ENCODE data around the gene LRRC45. TPM values are rescaled to one million over a fixed set of nuclear protein-coding genes. Genes with fewer than 3 reads are reported as not detected.

Gene LRRC45
- total RNA-seq, 4 donors from 2014 or later: 15.3 to 33.0 (median 18.9) TPM

DNA sequence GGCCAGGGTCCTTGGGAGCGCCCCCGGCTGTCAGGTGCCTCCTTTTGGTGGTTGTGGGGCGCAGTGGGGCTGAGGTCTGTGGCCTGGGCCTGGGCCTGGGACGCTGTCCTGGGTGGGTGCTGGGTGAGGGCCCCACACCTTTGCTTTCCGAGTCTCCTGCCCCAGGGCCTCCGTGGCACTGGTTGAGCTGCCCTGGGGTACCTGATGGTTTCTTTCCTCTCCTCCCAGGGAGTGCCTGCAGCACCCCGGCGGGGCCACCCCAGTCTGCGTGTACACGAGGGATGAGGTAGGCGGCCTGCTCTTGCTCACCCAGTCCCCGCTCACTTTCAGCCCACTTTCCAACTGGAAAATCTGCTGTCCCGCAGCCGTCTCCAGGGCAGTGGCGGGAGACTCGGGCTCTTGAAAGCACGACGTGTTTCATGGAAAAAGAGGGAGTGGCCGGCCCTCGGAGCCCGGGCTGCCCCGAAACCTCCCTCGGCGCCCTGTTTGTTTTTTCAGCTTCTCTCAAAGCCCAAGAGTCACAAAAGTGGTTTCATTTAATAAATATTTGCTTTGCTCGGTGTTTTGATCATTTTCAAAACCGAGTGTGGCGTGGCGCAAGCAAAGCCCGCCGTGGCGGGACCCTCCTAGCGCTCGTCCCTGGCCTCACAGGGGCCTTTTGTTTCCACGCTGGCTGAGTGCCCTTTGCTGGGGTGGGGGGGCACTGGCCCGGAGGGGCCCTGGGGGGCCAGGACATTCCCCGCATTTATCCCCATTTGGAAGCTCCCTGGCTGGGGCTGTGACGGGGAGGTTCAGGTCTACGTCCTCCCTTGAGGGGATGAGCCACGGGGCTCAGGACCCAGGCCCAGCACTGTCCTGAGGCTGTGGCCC is 28.3 kb upstream of the LRRC45 start:
- intact Hi-C loops (cut with DNase I): no loop called here
- H3K4me1 ChIP-seq: peaks cover 46 to 70% of the 10 kb centered on the region in 2 donors
- 35 to 57% methylated on average over 23 to 35 of the region's 39 CpGs for WGBS, 2 donors
- H3K27ac ChIP-seq: peak overlapping the region in 2 of 3 donors; percentile 15 to 58
- no peak for TF ChIP-seq POLR2A (IDR thresholded peaks at IDR 0.05)
- TF ChIP-seq, protein P1, sequence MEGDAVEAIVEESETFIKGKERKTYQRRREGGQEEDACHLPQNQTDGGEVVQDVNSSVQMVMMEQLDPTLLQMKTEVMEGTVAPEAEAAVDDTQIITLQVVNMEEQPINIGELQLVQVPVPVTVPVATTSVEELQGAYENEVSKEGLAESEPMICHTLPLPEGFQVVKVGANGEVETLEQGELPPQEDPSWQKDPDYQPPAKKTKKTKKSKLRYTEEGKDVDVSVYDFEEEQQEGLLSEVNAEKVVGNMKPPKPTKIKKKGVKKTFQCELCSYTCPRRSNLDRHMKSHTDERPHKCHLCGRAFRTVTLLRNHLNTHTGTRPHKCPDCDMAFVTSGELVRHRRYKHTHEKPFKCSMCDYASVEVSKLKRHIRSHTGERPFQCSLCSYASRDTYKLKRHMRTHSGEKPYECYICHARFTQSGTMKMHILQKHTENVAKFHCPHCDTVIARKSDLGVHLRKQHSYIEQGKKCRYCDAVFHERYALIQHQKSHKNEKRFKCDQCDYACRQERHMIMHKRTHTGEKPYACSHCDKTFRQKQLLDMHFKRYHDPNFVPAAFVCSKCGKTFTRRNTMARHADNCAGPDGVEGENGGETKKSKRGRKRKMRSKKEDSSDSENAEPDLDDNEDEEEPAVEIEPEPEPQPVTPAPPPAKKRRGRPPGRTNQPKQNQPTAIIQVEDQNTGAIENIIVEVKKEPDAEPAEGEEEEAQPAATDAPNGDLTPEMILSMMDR (IDR thresholded peaks at IDR 0.05): no peak
- no peak overlapping the region for H3K4me3 ChIP-seq (replicated peaks in 1 of 3)
- peak; percentile 80 to 82 for DNase-seq
- no peaks in the 10 kb centered on the region for H3K9me3 ChIP-seq
- no peaks in the 10 kb centered on the region for H3K36me3 ChIP-seq
- no peaks in the 10 kb centered on the region for H3K27me3 ChIP-seq

DNA sequence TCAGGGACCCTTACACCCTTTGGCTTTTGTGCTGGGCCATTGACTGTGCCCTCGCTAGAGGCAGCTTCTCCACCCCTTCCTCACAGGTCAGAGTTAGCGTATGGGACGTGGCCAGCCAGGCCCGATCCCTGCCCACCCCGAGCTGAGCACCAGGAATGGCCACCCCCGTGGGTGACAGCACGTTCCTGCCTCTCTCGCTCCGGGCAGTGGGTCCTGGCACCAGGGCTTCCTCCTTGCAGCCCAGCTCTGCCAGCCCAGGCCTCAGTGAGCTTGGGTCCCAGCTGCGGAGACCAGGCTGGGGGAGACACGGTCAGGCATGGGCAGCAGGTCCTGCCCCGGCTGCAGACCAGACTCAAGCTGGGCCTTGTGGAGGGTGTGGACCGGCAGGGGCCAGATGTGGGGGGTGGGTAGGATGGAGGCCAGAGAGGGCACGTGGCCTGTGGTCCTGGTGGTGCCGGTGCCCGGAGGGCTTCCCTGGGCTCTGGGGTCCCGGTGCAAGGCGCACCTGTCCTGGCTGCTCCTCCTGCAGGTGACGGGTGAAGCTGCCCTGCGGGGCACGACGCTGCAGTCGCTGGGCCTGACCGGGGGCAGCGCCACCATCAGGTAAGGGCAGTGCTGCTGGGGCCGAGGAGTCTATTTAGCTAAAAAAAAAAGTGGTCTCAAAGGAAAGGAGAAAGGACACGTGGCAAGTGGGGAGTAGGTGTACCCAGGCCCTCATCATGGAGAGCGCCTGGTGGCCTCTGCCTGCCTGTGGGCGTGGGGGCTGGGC is 27.5 kb upstream of the LRRC45 start:
- peaks cover 46 to 72% of the 10 kb centered on the region in 2 donors for H3K4me1 ChIP-seq
- no peaks in the 10 kb centered on the region for H3K27me3 ChIP-seq
- TF ChIP-seq, protein P1 (IDR thresholded peaks at IDR 0.05): no peak
- no peak for TF ChIP-seq POLR2A (IDR thresholded peaks at IDR 0.05)
- no peak for DNase-seq
- no peaks in the 10 kb centered on the region for H3K36me3 ChIP-seq
- H3K9me3 ChIP-seq: no peaks in the 10 kb centered on the region
- 94 to 95% methylated on average over 21 to 29 of the region's 29 CpGs for WGBS, 2 donors
- H3K27ac ChIP-seq: peak overlapping the region in 2 of 3 donors; percentile 15 to 58
- intact Hi-C loops (cut with DNase I): no loop called here
- H3K4me3 ChIP-seq (replicated peaks in 1 of 3): no peak overlapping the region

GRCh38 chr17:81996232-81996756 is 26.8 kb upstream of the LRRC45 start:
- WGBS, 2 donors: 92 to 97% methylated on average over 13 to 25 of the region's 28 CpGs
- intact Hi-C loops (cut with DNase I): no loop called here
- H3K4me1 ChIP-seq: peaks cover 42 to 67% of the 10 kb centered on the region in 2 donors

GRCh38 chr17:81996757-81997441 is 26.2 kb upstream of the LRRC45 start:
- Histone ChIP-seq H3K36me3 (no peaks in the 10 kb centered on the region), H3K9me3 (no peaks in the 10 kb centered on the region), H3K4me1 (peaks cover 36 to 61% of the 10 kb centered on the region in 2 donors), H3K27me3 (no peaks in the 10 kb centered on the region), H3K4me3 (replicated peaks in 1 of 3) (no peak overlapping the region), H3K27ac (no peak overlapping the region)
- TF ChIP-seq, protein P1 (IDR thresholded peaks at IDR 0.05): no peak
- no peak for TF ChIP-seq POLR2A (IDR thresholded peaks at IDR 0.05)
- intact Hi-C loops (cut with DNase I): no loop called here
- no peak for DNase-seq
- 93 to 97% methylated on average over 29 to 30 of the region's 30 CpGs for WGBS, 2 donors

More at GRCh38 chr17:81996232-81996756, 26.8 kb upstream of the LRRC45 start:
- DNase-seq: no peak
- TF ChIP-seq, protein P1 (IDR thresholded peaks at IDR 0.05): no peak
- TF ChIP-seq POLR2A (IDR thresholded peaks at IDR 0.05): no peak
- H3K27me3 ChIP-seq: no peaks in the 10 kb centered on the region
- H3K36me3 ChIP-seq: no peaks in the 10 kb centered on the region
- H3K9me3 ChIP-seq: no peaks in the 10 kb centered on the region
- H3K27ac ChIP-seq: no peak overlapping the region
- H3K4me3 ChIP-seq (replicated peaks in 1 of 3): no peak overlapping the region
